ENCODE results near the gene GJA4. TPM values are rescaled to one million over a fixed set of nuclear protein-coding genes. Genes with fewer than 3 reads are reported as not detected.
A peak's percentile ranks its signal among the peaks of the same experiment; 100 is the strongest.

Gene GJA4
- total RNA-seq, 4 donors from 2014 or later, result 2.9 to 30.8 (median 12.8) TPM

- TF ChIP-seq CTCF (IDR thresholded peaks at IDR 0.05) (no peak), POLR2A (IDR thresholded peaks at IDR 0.05) (no peak)
- WGBS, 2 donors, result 49 to 58% methylated on average over 18 of the region's 18 CpGs
- H3K4me3 ChIP-seq (ENCODE audit: low read depth, poor library complexity, severe bottlenecking), result no peak overlapping the region
- DNase-seq (ENCODE audit: low spot score in 2 of 2), result peak in 1 of 2 donors; percentile 20
- intact Hi-C loops (cut with DNase I; ENCODE audit: low total_unique reads), result no loop called here
Measured at GRCh38 chr1:34746785-34747637, 45.8 kb upstream of the GJA4 start.

GRCh38 chr1:34747638-34747941, 45.2 kb upstream of the GJA4 start:
- no peak overlapping the region for H3K4me3 ChIP-seq (ENCODE audit: low read depth, poor library complexity, severe bottlenecking)
- WGBS, 2 donors, result 72 to 84% methylated on average over 6 of the region's 6 CpGs
- intact Hi-C loops (cut with DNase I; ENCODE audit: low total_unique reads), result no loop called here
- DNase-seq (ENCODE audit: low spot score in 2 of 2), result peak in 1 of 2 donors; percentile 67
- TF ChIP-seq CTCF (IDR thresholded peaks at IDR 0.05) (no peak), POLR2A (IDR thresholded peaks at IDR 0.05) (no peak)

GRCh38 chr1:34749992-34750391, 42.8 kb upstream of the GJA4 start:
- WGBS, 2 donors, result 62 to 66% methylated on average over 8 of the region's 8 CpGs
- no peak overlapping the region for H3K4me3 ChIP-seq (ENCODE audit: low read depth, poor library complexity, severe bottlenecking)
- no peak for DNase-seq (ENCODE audit: low spot score in 2 of 2)
- intact Hi-C loops (cut with DNase I; ENCODE audit: low total_unique reads), result no loop called here
- TF ChIP-seq CTCF (IDR thresholded peaks at IDR 0.05) (no peak), POLR2A (IDR thresholded peaks at IDR 0.05) (no peak)

GRCh38 chr1:34750610-34751009, 42.2 kb upstream of the GJA4 start:
- TF ChIP-seq POLR2A (IDR thresholded peaks at IDR 0.05), result no peak
- no peak for TF ChIP-seq CTCF (IDR thresholded peaks at IDR 0.05)
- no peak for DNase-seq (ENCODE audit: low spot score in 2 of 2)
- no peak overlapping the region for H3K4me3 ChIP-seq (ENCODE audit: low read depth, poor library complexity, severe bottlenecking)
- WGBS, 2 donors, result 93% methylated on average over 5 of the region's 5 CpGs
- intact Hi-C loops (cut with DNase I; ENCODE audit: low total_unique reads), result no loop called here

DNA sequence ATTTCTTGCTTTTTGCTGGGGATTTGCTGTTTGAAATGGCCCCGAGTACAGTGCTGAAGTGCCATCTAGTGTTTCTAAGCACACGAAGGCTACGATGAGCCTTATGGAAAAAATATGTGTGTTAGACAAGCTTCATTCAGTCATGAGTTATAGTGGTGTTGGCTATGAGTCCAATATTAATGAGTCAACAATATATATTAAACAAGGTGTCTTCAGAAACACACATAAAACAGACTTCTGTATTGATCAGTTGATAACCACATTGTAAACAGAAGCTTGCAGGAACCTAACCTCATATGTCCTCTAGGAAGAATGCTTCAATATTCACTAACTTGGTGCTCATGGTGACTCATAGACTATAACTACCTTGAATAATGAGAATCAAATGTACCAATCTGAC, 39.6 kb upstream of the GJA4 start:
- 42 to 45% methylated on average over 3 of the region's 3 CpGs for WGBS, 2 donors
- no peak for DNase-seq (ENCODE audit: low spot score in 2 of 2)
- no peak for TF ChIP-seq CTCF (IDR thresholded peaks at IDR 0.05)
- TF ChIP-seq POLR2A (IDR thresholded peaks at IDR 0.05), result no peak
- intact Hi-C loops (cut with DNase I; ENCODE audit: low total_unique reads), result no loop called here
- H3K4me3 ChIP-seq (ENCODE audit: low read depth, poor library complexity, severe bottlenecking), result no peak overlapping the region
